Skeletal muscle satellite cell (primary cell): Measurements from ENCODE around the gene KRTAP9-1. TPM values are rescaled to one million over a fixed set of nuclear protein-coding genes. Genes with fewer than 3 reads are reported as not detected.
A peak's percentile ranks its signal among the peaks of the same experiment; 100 is the strongest.
"Not testable (repeated sequence)": the region's sequence is repeated elsewhere in the genome, so short reads cannot be mapped to it uniquely, and the experiment has no call there.

Experiments
- H3K27me3 ChIP-seq: 2 replicates; pipeline ENCODE4 v1.7.0; 2013; ENCODE audit warnings: low read length; ENCODE audit not compliant: control insufficient read depth, insufficient read depth
- H3K36me3 ChIP-seq: 2 replicates; pipeline ENCODE4 v1.7.0; 2013; ENCODE audit warnings: mild to moderate bottlenecking, control low read depth, low read length; ENCODE audit not compliant: insufficient read depth
- H3K4me1 ChIP-seq: 2 replicates; pipeline ENCODE4 v1.7.0; 2013; ENCODE audit warnings: low read length; ENCODE audit not compliant: control insufficient read depth, insufficient read depth
- H3K4me2 ChIP-seq: 2 replicates; pipeline ENCODE4 v1.7.0; 2013; ENCODE audit warnings: mild to moderate bottlenecking, low read length
- H3K4me3 ChIP-seq: 2 replicates; pipeline ENCODE4 v1.7.0; 2013; ENCODE audit warnings: low read length
- H3K9ac ChIP-seq: 2 replicates; pipeline ENCODE4 v1.7.0; 2013; ENCODE audit warnings: mild to moderate bottlenecking, low read depth, low read length, moderate library complexity
- H3K9me3 ChIP-seq: replicated peaks from 2 replicates; pipeline ENCODE4 v1.7.0; 2013; ENCODE audit warnings: mild to moderate bottlenecking, control low read depth, low read length
- total RNA-seq: library from RNA; depleted of rRNA; stranded (reverse); fragments of >200 nt; gene quantifications from 2 replicates; pipeline ENCODE4 v1.2.3, GENCODE V29; 2012; rRNA removed

KRTAP9-1 gene, protein sequence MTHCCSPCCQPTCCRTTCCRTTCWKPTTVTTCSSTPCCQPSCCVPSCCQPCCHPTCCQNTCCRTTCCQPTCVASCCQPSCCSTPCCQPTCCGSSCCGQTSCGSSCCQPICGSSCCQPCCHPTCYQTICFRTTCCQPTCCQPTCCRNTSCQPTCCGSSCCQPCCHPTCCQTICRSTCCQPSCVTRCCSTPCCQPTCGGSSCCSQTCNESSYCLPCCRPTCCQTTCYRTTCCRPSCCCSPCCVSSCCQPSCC
- total RNA-seq = not detected in 2 replicates

DNA sequence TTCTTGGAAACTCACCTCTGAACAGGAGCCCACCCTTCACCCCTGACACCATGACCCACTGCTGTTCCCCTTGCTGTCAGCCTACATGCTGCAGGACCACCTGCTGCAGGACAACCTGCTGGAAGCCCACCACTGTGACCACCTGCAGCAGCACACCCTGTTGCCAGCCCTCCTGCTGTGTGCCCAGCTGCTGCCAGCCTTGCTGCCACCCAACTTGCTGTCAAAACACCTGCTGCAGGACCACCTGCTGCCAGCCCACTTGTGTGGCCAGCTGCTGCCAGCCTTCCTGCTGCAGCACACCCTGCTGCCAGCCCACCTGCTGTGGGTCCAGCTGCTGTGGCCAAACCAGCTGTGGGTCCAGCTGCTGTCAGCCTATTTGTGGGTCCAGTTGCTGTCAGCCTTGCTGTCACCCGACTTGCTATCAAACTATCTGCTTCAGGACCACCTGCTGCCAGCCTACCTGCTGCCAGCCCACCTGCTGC lies at the start of gene KRTAP9-1:
Gene KRTAP9-1, plus strand, starts transcription at position 51 of the 482 bp plus-strand sequence. Its CDS starts 0 bp downstream, at position 51.
- H3K4me3 ChIP-seq, H3K27me3 ChIP-seq, H3K9ac ChIP-seq, H3K9me3 ChIP-seq, H3K36me3 ChIP-seq, H3K4me1 ChIP-seq, H3K4me2 ChIP-seq: not testable (repeated sequence)

DNA sequence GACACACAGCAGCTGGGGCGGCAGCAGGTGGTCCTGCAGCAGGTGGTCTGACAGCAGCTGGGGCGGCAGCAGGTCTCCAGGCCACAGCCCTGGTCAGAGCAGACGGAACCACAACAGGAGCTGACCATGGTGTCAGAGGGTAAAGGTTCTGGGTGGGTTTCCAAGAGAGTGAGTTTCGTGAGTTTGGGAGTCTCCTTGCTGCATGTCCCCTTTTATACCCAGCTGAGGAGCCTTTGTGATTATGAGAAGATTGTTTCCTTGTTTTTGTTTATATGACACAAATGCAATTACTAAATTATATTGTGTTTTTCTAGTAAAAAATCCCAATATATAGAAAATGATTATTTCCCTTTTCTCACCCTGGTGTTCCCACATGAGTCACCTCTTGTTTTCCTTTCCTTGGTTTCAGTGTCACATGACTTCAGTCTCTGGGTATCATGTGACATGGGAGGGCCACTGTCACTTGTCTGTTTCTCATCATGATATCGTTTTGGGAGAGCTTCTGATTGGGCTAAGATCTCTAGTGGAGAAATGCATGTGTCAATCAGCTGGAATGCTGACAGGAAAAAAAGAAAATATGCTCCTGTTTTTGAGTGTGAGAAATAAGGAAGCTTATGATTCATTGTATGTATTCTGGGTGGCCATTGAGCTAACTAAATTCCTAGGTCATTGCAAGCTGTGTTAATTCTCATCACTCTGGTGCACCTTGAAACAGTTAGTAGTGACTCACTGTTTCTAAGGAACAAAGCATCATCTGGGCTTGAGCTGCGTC lies 49.1 kb upstream of the KRTAP9-1 start, which contains the start of gene KRTAP4-6:
Gene KRTAP4-6, minus strand, starts transcription at position 185 of the 772 bp plus-strand sequence. Its CDS starts 57 bp downstream, at position 128.
- Histone ChIP-seq H3K4me2 (no peak within 1 kb of the TSS), H3K9ac (peak within 1 kb of the TSS; percentile 3), H3K9me3 (peaks cover 7% of the 10 kb centered on the region), H3K27me3 (no peaks in the 10 kb centered on the region), H3K36me3 (no peaks in the 10 kb centered on the region), H3K4me3 (no peak within 1 kb of the TSS), H3K4me1 (no peaks in the 10 kb centered on the region)

DNA sequence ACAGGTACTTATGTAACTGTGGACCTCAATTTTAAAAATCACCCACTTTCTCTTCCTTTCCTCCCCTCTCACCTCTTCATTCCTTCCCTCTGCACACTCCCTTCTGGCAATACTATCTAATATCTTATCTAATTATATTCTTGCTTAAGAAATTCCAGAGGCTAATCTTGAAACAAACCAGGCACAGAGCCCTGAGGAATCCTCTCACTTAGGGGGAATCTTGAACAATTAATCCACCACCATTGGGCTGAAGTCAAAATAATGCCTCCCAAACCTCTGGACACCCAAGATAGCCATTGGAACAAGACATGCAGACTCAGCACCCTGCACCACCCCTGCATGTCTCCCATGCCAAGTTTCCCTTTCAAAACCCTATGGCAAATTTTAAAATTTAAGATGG lies 48.3 kb upstream of the KRTAP9-1 start:
- Histone ChIP-seq H3K4me2 (no peak overlapping the region), H3K9me3 (peaks cover 7% of the 10 kb centered on the region), H3K4me3 (no peak overlapping the region), H3K4me1 (no peaks in the 10 kb centered on the region), H3K36me3 (no peaks in the 10 kb centered on the region), H3K27me3 (no peaks in the 10 kb centered on the region), H3K9ac (peak overlapping the region; percentile 3)

DNA sequence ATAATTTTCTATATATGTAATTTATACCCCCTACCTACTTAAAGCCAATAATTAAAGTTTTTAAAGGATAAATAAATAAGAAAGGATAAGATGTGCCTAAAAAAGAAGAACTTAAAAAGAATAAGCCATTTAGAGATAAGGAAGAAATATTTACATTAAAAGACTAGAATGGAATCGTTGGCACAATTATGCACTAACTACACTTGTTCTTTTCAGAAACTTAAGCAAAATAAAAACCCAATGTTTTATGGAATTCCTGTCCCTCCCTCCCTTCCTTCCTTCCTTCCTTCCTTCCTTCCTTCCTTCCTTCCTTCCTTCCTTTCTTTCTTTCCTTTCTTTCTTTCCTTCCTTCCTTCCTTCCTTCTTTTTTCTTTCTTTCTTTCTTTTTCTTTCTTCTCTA lies 44.8 kb upstream of the KRTAP9-1 start:
- no peaks in the 10 kb centered on the region for H3K4me1 ChIP-seq

DNA sequence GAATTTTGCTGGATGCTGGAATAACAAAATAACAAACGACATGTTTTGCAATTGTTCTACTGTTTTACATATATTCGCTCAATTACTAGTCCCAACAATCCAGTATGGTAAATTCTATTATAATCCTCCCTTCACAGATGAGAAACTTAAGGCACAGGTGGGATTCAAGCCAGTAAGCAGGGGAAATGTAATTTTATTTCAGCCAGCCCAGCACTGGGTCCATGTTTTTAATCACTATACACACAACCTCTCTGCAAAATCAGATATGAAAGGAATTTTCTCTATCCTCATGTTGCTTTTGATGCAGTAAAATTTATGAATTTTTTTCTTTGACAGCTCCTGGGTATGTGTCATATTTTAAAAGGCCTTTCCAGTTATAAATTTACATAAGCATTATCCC lies 44.4 kb upstream of the KRTAP9-1 start:
- no peak overlapping the region for H3K9ac ChIP-seq
- H3K36me3 ChIP-seq = no peaks in the 10 kb centered on the region
- H3K4me2 ChIP-seq = no peak overlapping the region
- H3K4me1 ChIP-seq = no peaks in the 10 kb centered on the region
- H3K4me3 ChIP-seq = no peak overlapping the region
- peaks cover 7% of the 10 kb centered on the region for H3K9me3 ChIP-seq
- H3K27me3 ChIP-seq = no peaks in the 10 kb centered on the region

More for the DNA sequence above, 44.8 kb upstream of the KRTAP9-1 start:
- Histone ChIP-seq H3K36me3 (no peaks in the 10 kb centered on the region), H3K9ac (no peak overlapping the region), H3K27me3 (no peaks in the 10 kb centered on the region), H3K4me2 (no peak overlapping the region), H3K4me3 (no peak overlapping the region), H3K9me3 (peaks cover 7% of the 10 kb centered on the region)

DNA sequence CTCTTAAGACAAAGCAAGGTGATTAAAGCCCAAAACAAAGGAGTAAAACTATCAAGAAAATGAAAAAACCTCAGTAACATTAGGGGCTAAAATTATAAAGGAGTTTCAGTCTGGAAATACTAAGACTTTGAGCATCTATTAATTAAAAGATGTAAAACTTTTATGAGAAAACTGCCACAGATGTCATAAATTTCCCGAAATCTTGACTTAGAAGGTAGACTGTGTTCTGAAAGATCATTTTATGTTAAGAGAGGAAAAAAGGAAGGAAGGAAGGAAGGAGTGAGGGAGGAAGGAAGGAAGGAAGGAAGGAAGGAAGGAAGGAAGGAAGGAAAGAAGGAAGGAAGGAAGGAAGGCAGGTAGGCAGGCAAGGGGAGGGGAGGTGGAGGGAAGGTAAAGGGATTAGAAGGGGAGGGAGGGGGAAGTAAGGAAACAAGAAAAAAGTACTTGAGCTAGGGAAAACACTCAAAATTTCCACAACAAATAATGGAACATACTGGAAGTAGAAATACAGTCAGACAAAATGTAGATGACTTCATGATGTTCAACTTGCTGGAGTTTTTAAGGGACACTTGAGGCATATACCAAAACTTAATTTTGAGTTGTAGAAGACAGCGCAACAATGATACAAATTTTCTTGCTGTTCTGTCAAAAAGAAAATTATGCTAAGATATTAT lies 42.0 kb upstream of the KRTAP9-1 start:
- H3K4me3 ChIP-seq = no peak overlapping the region
- H3K4me1 ChIP-seq = no peaks in the 10 kb centered on the region
- H3K4me2 ChIP-seq = no peak overlapping the region
- peaks cover 7% of the 10 kb centered on the region for H3K9me3 ChIP-seq
- H3K36me3 ChIP-seq = no peaks in the 10 kb centered on the region
- H3K27me3 ChIP-seq = no peaks in the 10 kb centered on the region
- no peak overlapping the region for H3K9ac ChIP-seq

DNA sequence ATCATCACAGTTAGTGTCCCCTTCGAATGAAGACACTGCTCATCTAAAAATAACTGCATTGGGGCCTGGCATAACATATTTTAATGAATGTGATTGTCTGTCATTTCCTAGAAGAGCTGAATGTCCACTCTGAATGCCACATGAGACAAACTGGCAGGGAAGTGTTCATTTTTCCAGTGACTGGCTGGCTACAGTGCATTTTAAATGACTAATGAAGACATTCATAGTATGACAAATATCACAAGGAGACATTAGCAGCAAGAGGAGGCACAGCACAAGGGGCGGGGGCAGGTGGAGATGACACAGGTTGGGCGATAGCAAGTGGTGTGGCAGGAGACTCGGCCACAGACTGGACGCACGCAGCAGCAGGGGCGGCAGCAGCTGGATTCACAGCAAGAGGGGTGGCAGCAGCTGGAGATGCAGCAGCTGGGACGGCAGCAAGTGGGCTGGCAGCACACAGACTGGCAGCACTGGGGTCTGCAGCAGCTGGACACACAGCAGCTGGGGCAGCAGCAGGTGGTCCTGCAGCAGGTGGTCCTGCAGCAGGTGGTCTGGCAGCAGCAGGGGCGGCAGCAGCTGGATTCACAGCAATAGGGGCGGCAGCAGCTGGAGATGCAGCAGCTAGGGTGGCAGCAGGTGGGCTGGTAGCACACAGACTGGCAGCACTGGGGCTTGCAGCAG lies 40.6 kb upstream of the KRTAP9-1 start:
- not testable (repeated sequence) for H3K4me3 ChIP-seq, H3K4me1 ChIP-seq, H3K9ac ChIP-seq, H3K36me3 ChIP-seq, H3K9me3 ChIP-seq, H3K27me3 ChIP-seq, H3K4me2 ChIP-seq

DNA sequence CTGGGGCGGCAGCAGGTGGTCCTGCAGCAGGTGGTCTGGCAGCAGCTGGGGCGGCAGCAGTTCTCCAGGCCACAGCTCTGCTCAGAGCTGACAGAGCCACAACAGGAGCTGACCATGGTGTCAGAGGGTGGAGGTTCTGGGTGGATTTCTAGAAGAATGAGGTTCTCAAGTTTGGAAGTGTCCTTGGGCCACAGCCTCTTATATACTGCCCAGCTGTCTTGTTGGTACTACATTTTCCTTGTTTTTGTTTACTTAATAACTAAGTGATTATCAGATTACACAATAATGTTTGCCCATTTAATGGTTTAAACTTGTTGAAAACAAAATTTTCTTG lies 40.1 kb upstream of the KRTAP9-1 start, which contains the start of gene KRTAP4-5:
Gene KRTAP4-5, minus strand, starts transcription at position 174 of the 334 bp plus-strand sequence. Its CDS starts 58 bp downstream, at position 116.
- Histone ChIP-seq H3K9ac (no peak within 1 kb of the TSS), H3K36me3 (no peaks in the 10 kb centered on the region), H3K4me2 (no peak within 1 kb of the TSS), H3K9me3 (no peaks in the 10 kb centered on the region), H3K4me1 (no peaks in the 10 kb centered on the region), H3K27me3 (no peaks in the 10 kb centered on the region), H3K4me3 (no peak within 1 kb of the TSS)

DNA sequence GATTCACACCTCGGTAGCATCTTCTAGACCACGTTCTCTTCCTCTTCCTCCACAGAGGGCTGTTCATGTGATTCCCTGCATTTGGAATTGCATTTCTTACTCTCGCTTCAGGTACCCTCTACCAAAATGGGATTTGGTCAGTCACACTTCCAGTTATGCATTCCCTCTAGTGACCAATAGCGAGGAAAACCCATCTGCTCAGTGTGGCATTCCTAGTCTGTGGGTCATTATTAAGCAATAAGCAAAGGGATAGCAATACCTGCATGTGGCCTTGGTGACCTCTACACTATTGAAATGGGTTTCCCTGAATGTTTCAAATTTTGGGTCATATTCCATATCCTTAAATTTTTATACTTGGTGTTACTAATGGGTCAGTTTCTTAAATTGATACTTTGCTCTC lies 39.7 kb upstream of the KRTAP9-1 start:
- Histone ChIP-seq H3K4me1 (no peaks in the 10 kb centered on the region), H3K36me3 (no peaks in the 10 kb centered on the region), H3K4me2 (no peak overlapping the region), H3K9me3 (no peaks in the 10 kb centered on the region), H3K27me3 (no peaks in the 10 kb centered on the region), H3K4me3 (no peak overlapping the region), H3K9ac (no peak overlapping the region)

DNA sequence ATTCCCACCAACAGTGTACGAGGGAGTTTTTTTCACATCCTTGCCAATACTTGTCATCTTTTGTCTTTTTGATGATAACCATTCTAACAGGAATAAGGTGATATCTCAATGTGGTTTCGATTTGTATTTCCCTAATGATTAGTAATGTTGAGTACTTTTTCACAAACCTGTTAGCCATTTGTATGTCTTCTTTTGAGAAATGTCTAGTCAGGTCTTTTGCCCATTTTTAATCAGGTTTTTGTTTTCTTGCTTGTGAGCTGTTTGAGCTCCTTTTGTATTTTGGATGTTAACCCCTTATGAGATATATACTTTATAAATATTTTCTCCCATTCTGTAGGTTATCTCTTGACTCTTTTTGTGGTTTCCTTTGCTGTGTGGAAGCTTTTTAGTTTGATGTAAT lies 38.2 kb upstream of the KRTAP9-1 start:
- no peaks in the 10 kb centered on the region for H3K36me3 ChIP-seq
- H3K27me3 ChIP-seq = no peaks in the 10 kb centered on the region
- no peak overlapping the region for H3K9ac ChIP-seq
- H3K9me3 ChIP-seq = no peaks in the 10 kb centered on the region
- H3K4me3 ChIP-seq = no peak overlapping the region
- no peaks in the 10 kb centered on the region for H3K4me1 ChIP-seq
- no peak overlapping the region for H3K4me2 ChIP-seq

DNA sequence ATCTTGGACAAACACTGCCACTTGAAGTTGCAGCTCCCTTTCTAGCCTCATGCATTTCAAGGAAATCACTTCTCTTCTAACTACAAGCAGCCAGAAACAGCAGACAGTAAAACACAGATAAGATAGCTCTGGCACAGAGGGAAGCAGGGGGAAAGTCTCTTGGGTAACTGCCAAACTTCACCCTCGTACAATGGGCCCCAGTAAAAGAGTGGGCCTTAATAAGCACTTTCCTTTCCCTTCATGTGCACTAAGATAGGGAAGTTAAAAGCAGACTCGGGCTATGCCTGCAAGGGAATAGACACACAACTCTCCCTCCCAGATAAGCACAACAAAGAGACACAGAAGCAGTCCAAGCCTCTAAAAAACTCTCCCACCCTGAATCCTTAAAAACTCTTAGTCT lies 35.8 kb upstream of the KRTAP9-1 start:
- no peaks in the 10 kb centered on the region for H3K27me3 ChIP-seq
- H3K36me3 ChIP-seq = no peaks in the 10 kb centered on the region
- no peak overlapping the region for H3K9ac ChIP-seq
- no peaks in the 10 kb centered on the region for H3K4me1 ChIP-seq
- H3K4me3 ChIP-seq = no peak overlapping the region
- H3K9me3 ChIP-seq = no peaks in the 10 kb centered on the region
- H3K4me2 ChIP-seq = no peak overlapping the region
